GM12878 (cell line): ENCODE measurements around the gene LHFPL3. TPM values are rescaled to one million over a fixed set of nuclear protein-coding genes. Genes with fewer than 3 reads are reported as not detected.

Experiments
- CREB1 ChIP-seq: IDR thresholded peaks from 2 replicates; pipeline ENCODE4 v1.6.1; 2012; ENCODE audit warnings: low read depth, mild to moderate bottlenecking, inconsistent platforms
- HDAC6 ChIP-seq: fragments of 200-600 bp; sonication (generic); IDR thresholded peaks from one replicate; pipeline ENCODE4 v1.8.0; 2017; ENCODE audit warnings: antibody characterized with exemption; ENCODE audit not compliant: unreplicated experiment
- IKZF1 ChIP-seq: fragments of 450-650 bp; conservative IDR thresholded peaks from 2 replicates; pipeline ENCODE4 v1.6.1; 2017; ENCODE audit warnings: antibody characterized with exemption, mild to moderate bottlenecking
- MXI1 ChIP-seq: fragments of 150-350 bp; IDR thresholded peaks from 2 replicates; pipeline ENCODE4 v1.6.1; 2011; ENCODE audit warnings: low read depth, mild to moderate bottlenecking, inconsistent platforms, low read length, improper control_type of control experiment
- NKRF ChIP-seq: fragments of 450-650 bp; conservative IDR thresholded peaks from 2 replicates; pipeline ENCODE4 v1.6.1; 2017; ENCODE audit warnings: mild to moderate bottlenecking, moderate library complexity
- REST ChIP-seq: IDR thresholded peaks from 2 replicates; pipeline ENCODE4 v1.6.1; 2012; ENCODE audit warnings: mild to moderate bottlenecking, low read depth, low read length
- USF2 ChIP-seq: IDR thresholded peaks from 2 replicates; pipeline ENCODE4 v1.6.1; 2011; ENCODE audit warnings: low read depth, low read length, improper control_type of control experiment, borderline replicate concordance
- polyA plus RNA-seq, 11 experiments: library from polyadenylated mRNA; depleted of rRNA in 4 of 11; unstranded in 6 of 11; stranded (reverse) in 5 of 11; fragments of >200 nt; fragmentation: Nextera tagmentation in 4 of 11; fragmentation: Illumina TruSeq in 1 of 11; extraction: Ambion mirVana in 4 of 11; extraction: Trizol in 1 of 11; gene quantifications; 1 replicate in 1 of 11; 2 replicates in 10 of 11; pipeline versions ENCODE4 v1.2.1 to v1.2.3, GENCODE V29; 2011 to 2016; ENCODE audit warnings: inconsistent platforms in 2 of 11, missing spikeins in 2 of 11, low read depth in 1 of 11
- total RNA-seq, 4 experiments: library from RNA; depleted of rRNA in 3 of 4; stranded (reverse); fragments of >200 nt in 3 of 4; fragmentation: Illumina TruSeq in 1 of 4; extraction: Trizol in 1 of 4; gene quantifications; 2 replicates each; pipeline versions ENCODE4 v1.2.1 to v1.2.3, GENCODE V29; 2013 to 2021
- TF ChIP-seq, protein P1 (sequence below): fragments of 450-650 bp; IDR thresholded peaks from 2 replicates; pipeline ENCODE4 v1.6.1; 2018; ENCODE audit warnings: mild to moderate bottlenecking, low read depth, moderate library complexity; ENCODE audit not compliant: partially characterized antibody
- TF ChIP-seq, protein P2 (sequence below): fragments of 450-650 bp; IDR thresholded peaks from 2 replicates; pipeline ENCODE4 v1.6.1; 2017; ENCODE audit warnings: mild to moderate bottlenecking, moderate library complexity
- TF ChIP-seq, protein P3 (sequence below): fragments of 450-650 bp; IDR thresholded peaks from 2 replicates; pipeline ENCODE4 v1.6.1; 2018; ENCODE audit warnings: borderline replicate concordance, mild to moderate bottlenecking; ENCODE audit not compliant: partially characterized antibody

Gene LHFPL3
- total and polyA plus RNA-seq, 10 of the 15 experiments (the other 5 are each of a cell fraction or from before 2014, with no cell fraction given), result 0.09 TPM; not detected in 9

DNA sequence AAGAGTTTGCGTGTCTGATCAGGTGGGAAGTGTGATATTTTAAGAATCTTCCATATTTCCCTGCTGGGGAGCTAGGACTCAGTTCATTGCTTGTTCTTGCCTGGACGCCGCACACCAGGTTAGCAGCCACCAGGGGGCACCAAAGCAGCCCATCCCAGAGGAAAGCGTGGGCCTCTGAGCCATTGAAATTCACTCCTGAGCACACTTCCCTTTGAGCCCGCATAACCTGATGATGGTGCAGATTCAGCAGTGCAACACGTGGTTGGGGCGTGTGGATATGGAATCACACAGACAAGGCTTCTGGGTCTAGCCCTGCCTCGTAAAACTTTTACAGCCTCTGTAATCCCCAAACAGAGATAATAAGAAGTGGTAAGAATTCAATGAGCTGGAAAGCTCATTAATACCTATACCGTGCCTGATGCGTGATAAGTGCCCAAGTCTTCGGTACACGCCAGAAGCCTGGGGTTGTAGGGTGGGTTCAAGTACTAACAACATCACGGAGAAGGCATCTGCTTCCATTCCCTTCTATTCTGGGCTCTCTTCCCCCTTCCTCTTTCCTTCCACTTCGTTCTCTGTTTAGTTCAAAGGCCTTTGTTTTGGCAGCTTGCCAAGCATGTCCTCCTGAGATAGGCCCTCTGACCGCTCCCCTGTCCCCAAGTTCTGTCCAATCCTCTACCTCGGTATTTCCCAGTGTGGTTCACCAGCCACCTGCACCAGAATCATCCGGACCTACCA, 555.5 kb downstream of the LHFPL3 start (continued):
- TF ChIP-seq, protein P1, sequence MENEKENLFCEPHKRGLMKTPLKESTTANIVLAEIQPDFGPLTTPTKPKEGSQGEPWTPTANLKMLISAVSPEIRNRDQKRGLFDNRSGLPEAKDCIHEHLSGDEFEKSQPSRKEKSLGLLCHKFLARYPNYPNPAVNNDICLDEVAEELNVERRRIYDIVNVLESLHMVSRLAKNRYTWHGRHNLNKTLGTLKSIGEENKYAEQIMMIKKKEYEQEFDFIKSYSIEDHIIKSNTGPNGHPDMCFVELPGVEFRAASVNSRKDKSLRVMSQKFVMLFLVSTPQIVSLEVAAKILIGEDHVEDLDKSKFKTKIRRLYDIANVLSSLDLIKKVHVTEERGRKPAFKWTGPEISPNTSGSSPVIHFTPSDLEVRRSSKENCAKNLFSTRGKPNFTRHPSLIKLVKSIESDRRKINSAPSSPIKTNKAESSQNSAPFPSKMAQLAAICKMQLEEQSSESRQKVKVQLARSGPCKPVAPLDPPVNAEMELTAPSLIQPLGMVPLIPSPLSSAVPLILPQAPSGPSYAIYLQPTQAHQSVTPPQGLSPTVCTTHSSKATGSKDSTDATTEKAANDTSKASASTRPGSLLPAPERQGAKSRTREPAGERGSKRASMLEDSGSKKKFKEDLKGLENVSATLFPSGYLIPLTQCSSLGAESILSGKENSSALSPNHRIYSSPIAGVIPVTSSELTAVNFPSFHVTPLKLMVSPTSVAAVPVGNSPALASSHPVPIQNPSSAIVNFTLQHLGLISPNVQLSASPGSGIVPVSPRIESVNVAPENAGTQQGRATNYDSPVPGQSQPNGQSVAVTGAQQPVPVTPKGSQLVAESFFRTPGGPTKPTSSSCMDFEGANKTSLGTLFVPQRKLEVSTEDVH, result no peak
- 0 out of 2 replicates have a peak, but pooled peaks have one; percentile 38 for TF ChIP-seq CREB1
- TF ChIP-seq, protein P2, sequence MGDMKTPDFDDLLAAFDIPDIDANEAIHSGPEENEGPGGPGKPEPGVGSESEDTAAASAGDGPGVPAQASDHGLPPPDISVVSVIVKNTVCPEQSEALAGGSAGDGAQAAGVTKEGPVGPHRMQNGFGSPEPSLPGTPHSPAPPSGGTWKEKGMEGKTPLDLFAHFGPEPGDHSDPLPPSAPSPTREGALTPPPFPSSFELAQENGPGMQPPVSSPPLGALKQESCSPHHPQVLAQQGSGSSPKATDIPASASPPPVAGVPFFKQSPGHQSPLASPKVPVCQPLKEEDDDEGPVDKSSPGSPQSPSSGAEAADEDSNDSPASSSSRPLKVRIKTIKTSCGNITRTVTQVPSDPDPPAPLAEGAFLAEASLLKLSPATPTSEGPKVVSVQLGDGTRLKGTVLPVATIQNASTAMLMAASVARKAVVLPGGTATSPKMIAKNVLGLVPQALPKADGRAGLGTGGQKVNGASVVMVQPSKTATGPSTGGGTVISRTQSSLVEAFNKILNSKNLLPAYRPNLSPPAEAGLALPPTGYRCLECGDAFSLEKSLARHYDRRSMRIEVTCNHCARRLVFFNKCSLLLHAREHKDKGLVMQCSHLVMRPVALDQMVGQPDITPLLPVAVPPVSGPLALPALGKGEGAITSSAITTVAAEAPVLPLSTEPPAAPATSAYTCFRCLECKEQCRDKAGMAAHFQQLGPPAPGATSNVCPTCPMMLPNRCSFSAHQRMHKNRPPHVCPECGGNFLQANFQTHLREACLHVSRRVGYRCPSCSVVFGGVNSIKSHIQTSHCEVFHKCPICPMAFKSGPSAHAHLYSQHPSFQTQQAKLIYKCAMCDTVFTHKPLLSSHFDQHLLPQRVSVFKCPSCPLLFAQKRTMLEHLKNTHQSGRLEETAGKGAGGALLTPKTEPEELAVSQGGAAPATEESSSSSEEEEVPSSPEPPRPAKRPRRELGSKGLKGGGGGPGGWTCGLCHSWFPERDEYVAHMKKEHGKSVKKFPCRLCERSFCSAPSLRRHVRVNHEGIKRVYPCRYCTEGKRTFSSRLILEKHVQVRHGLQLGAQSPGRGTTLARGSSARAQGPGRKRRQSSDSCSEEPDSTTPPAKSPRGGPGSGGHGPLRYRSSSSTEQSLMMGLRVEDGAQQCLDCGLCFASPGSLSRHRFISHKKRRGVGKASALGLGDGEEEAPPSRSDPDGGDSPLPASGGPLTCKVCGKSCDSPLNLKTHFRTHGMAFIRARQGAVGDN, result 0 out of 2 replicates have a peak, but pooled peaks have one; percentile 54
- no peak for TF ChIP-seq REST
- peak; percentile 10; the same call in 1 of the 2 replicates for TF ChIP-seq USF2
- TF ChIP-seq IKZF1, result peak; percentile 86
- TF ChIP-seq MXI1, result 0 out of 2 replicates have a peak, but pooled peaks have one; percentile 29
- no peak for TF ChIP-seq NKRF
- TF ChIP-seq, protein P3, sequence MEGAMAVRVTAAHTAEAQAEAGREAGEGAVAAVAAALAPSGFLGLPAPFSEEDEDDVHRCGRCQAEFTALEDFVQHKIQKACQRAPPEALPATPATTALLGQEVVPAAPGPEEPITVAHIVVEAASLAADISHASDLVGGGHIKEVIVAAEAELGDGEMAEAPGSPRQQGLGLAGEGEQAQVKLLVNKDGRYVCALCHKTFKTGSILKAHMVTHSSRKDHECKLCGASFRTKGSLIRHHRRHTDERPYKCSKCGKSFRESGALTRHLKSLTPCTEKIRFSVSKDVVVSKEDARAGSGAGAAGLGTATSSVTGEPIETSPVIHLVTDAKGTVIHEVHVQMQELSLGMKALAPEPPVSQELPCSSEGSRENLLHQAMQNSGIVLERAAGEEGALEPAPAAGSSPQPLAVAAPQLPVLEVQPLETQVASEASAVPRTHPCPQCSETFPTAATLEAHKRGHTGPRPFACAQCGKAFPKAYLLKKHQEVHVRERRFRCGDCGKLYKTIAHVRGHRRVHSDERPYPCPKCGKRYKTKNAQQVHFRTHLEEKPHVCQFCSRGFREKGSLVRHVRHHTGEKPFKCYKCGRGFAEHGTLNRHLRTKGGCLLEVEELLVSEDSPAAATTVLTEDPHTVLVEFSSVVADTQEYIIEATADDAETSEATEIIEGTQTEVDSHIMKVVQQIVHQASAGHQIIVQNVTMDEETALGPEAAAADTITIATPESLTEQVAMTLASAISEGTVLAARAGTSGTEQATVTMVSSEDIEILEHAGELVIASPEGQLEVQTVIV, result no peak
- no peak for TF ChIP-seq HDAC6
